ENCODE results near the gene P2RY2.
"Not testable (repeated sequence)": the region's sequence is repeated elsewhere in the genome, so short reads cannot be mapped to it uniquely, and the experiment has no call there.

P2RY2 gene

DNA sequence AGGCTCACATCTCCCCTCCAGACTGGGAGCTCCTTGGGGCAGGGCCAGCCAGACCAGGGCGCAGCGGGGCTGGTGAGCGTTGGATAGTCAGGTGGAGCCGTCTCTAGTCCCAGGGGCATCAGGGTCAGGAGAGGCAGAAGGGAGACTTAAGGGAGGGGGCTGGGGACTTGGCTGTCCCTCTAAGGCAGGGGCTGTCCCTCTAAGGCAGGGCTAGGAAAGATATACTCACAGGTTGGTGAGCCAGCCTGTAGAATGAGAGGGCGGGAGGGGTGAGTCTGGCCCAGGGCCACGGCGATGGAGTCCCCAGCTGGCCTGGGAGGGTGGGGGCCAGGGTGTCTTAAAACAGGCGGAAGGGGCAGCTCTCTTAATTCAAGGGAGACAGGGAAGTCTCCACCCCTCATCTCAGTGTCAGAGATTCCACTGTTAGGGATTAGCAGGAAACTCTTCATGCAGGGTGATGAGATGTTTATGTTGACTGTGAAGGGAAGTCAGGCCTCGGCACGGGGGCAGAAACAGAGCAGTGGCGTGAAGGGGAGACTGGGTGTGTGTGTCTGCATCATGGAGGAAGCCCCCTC lies 11.3 kb downstream of the P2RY2 start:
- no peak for DNase-seq

- no peak for DNase-seq
Measured at GRCh38 chr11:73229896-73230875, 12.1 kb downstream of the P2RY2 start.

GRCh38 chr11:73230931-73231330 lies 12.8 kb downstream of the P2RY2 start:
- DNase-seq, result no peak

DNA sequence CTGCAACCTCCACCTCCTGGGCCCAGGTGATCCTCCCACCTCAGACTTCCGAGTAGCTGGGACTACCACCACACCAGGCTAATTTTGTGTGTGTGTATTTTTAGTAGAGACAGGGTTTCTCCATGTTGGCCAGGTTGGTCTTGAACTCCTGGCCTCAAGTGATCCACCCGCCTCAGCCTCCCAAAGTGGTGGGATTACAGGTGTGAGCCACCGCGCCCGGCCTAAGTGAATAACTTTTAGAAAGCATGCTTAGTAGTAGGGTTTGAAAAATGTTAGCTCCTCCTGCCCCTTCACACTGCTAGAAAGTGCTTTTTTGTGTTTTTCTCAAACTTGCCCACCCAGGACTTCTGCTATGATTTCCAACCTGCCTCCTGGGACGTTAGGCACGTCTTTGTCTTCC lies 14.4 kb downstream of the P2RY2 start:
- not testable (repeated sequence) for DNase-seq

DNA sequence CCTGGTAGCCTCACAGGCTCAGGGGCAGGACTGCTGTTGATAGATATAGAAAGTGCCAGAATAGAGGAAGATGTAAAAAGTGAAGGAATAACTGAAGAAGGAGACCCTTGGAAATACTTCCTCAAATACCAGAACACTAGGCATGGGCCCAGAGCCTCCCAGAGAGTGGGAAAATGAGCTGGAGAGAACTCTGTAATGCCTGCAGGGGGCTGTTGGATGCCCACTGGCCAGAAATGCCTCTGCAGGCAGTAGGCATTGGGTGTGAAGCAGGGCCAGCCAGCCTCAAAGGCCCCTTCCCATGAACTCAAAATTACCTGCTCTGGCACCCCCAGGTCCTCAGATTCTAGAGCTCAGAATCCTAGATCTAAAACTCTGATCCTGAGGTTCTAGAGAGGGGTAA lies 15.1 kb downstream of the P2RY2 start:
- no peak for DNase-seq

GRCh38 chr11:73233692-73234470 lies 15.8 kb downstream of the P2RY2 start:
- DNase-seq, result no peak

DNA sequence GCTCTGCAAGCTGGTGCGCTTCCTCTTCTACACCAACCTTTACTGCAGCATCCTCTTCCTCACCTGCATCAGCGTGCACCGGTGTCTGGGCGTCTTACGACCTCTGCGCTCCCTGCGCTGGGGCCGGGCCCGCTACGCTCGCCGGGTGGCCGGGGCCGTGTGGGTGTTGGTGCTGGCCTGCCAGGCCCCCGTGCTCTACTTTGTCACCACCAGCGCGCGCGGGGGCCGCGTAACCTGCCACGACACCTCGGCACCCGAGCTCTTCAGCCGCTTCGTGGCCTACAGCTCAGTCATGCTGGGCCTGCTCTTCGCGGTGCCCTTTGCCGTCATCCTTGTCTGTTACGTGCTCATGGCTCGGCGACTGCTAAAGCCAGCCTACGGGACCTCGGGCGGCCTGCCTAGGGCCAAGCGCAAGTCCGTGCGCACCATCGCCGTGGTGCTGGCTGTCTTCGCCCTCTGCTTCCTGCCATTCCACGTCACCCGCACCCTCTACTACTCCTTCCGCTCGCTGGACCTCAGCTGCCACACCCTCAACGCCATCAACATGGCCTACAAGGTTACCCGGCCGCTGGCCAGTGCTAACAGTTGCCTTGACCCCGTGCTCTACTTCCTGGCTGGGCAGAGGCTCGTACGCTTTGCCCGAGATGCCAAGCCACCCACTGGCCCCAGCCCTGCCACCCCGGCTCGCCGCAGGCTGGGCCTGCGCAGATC lies 16.5 kb downstream of the P2RY2 start:
- no peak for DNase-seq

GRCh38 chr11:73235236-73235786 lies 17.2 kb downstream of the P2RY2 start:
- no peak for DNase-seq

DNA sequence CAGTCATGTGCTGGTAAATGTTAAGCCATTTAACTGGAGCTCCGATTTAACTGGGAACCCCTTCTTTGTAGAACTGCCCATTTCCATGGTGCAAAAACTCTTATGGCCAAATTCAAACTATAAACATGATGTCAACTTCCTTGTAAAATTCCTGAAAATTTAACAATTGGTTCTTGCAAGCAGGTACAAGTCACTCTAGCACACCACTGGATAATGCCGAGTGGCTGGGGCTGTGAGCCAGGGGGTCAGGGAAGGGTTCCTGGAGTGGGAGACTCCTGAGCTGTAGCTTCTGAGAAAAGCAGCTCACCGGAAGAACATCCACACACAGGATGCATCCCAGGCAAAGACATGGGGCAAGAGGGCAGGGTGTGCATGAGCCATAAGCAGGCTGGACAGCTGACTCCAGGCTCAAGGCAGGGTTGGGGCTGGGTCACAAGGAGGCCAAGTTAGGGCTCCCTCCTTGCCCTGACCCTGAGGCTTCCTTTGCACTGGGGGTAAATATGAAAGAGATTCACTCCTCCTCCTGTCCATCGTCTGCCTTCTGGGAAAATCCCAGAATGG lies 18.2 kb downstream of the P2RY2 start:
- no peak for DNase-seq

- DNase-seq, result peak; percentile 47
Measured at GRCh38 chr11:73236854-73237253, 18.8 kb downstream of the P2RY2 start.

DNA sequence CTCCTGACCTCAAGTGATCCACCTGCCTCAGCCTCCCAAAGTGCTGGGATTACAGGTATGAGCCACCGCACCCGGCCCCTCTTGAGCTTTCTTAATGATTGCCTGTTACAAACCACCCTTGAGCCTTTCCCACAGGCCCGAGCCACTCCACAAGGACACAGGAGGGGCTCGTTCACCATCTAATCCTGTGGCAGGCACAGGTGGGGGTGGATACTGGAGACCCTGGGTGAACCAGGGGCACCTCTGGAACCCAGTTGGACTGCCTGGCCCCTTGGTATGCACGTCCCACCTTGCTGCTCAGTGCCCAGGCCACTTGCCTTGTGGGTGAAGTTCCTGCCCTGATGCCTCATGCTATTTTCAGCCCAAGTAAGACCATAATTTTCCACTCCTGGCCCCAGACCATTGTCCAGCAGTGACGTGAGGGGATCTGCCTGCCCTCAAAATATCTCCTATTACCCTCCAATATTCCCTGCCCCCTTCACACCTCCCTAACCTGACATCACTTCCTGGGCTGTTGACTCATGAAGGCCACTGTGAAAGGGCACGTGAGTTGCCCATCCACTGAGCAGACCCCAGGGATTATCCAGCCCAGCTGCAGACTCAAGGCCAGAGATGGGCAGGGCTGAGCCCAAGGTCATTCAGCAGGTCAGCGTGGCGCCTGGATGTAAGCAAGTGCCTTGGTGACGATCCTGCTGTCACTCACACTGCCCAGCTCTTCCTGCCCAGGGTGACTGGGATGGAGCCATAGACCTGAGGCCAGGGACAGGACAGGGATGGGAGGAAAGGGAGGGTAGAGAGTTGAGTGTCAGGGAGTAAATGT lies 19.6 kb downstream of the P2RY2 start:
- no peak for DNase-seq

DNA sequence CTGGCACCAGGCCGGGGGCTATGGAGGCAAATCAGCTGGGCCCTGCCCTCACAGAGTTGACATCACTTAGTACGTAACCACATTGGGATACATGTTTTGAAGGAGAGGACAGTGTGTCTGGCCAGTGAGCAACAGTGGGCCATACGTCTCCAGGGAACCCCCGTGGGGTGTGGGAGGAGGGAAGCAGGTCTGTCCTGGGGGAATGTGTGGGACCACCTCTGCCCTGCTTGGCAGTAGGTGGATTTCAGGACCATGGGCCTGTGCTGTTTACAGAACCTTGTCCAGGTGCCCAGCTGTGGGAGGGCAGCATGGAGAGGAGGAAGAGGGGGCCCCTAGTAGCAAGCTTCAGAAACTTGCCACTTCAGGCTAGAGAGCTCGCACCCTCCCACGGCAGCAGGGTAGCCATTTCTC lies 21.0 kb downstream of the P2RY2 start:
- no peak for DNase-seq

- no peak for DNase-seq
Measured at GRCh38 chr11:73239571-73240189, 21.6 kb downstream of the P2RY2 start.

DNA sequence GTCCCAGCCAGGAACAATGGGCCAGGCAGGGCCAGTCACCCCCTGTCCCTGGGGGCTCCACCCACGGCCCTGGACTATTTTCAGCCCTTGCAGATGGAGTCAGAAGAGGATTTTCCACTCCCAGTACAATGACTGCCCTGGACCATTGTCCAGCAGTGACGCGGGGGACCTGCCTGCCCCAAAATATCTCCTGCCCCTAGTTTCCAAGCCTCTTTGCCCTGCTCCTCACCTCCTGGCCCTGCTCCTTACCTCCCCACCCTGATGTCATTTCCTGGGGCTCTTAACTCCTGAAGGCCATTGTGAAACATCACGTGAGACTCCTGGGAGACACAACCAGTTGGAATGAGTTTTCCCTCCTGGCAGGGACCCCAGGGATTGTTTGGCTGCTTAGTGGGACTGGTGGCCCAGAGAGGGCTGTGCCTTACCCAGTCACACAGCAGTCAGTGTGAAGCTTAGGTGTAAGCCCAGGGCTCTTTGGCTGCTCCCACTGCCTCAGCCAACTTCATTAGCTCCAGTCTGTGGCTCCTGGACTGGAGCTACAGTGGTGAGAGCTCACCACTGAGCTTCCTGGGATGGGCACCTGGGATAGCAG lies 22.2 kb downstream of the P2RY2 start:
- no peak for DNase-seq

GRCh38 chr11:73241300-73241699 lies 23.2 kb downstream of the P2RY2 start:
- no peak for DNase-seq

- DNase-seq, result peak; percentile 72
Measured at GRCh38 chr11:73242251-73243092, 24.4 kb downstream of the P2RY2 start.

DNA sequence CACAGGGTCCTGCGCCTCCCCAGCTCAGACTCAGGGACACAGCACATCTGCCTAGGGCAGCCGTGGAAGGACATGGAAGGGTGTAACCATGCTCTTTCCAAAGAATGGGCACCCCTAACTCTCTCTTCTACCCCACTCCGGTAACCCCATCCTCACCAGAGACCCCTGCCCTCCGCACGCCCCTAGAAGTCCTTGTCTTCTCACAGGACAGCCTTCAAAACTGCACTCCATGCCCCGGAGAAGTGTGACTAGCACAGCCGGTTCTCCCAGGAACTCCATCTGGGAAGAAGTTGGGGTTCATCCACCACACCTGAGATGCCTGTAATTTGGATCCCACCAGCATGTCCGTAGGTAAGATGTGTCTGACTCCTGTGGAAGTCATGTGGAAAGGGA lies 25.0 kb downstream of the P2RY2 start:
- DNase-seq, result no peak

GRCh38 chr11:73244589-73245240 lies 26.6 kb downstream of the P2RY2 start:
- no peak for DNase-seq

- no peak for DNase-seq
Measured at GRCh38 chr11:73245461-73245860, 27.4 kb downstream of the P2RY2 start.

All from activated CD4-positive, alpha-beta T cell treated with anti-CD3 and anti-CD28 coated beads, Interleukin-2, amount 50 U/mL, for 16 hours (primary cell).